Endothelial cell of umbilical vein (primary cell): ENCODE data around the gene AK8. TPM values are rescaled to one million over a fixed set of nuclear protein-coding genes. Genes with fewer than 3 reads are reported as not detected.

Experiments used
- BruUV-seq: library from RNA; stranded (reverse); fragments of 400-500 nt; replicated peaks from 2 replicates; lab custom pipeline; 2021; lab: Mats Ljungman, UMichigan
- CTCF ChIA-PET: fragments of 300-600, 350-600 bp; sonication (Branson Sonifier 250); formaldehyde crosslinking; loops from one replicate; lab custom pipeline; 2021; ENCODE audit warnings: antibody characterized with exemption, inconsistent platforms; lab: Charles Lee
- POLR2A ChIA-PET: fragments of 300-600, 350-600 bp; sonication (Branson Sonifier 250); formaldehyde crosslinking; loops from one replicate; lab custom pipeline; 2021; ENCODE audit warnings: antibody characterized with exemption, inconsistent platforms; lab: Charles Lee
- DNase-seq: peaks from one replicate; pipeline ENCODE4 v3.0.0-alpha.2; 2011; ENCODE audit warnings: low read depth, low spot score
- FAIRE-seq: peaks from 2 replicates; lab custom pipeline; 2011; peaks lifted over from hg19 to GRCh38; lab: Jason Lieb, UNC
- H2AFZ ChIP-seq: 2 replicates; pipeline ENCODE4 v1.6.0; 2012; ENCODE audit warnings: low read depth, low read length, control low read depth, inconsistent platforms
- H3K27ac ChIP-seq: 2 replicates; pipeline ENCODE4 v1.5.1; 2011; ENCODE audit warnings: low read depth, mild to moderate bottlenecking, control low read depth, low read length, moderate library complexity; ENCODE audit not compliant: insufficient read depth
- H3K27me3 ChIP-seq, 2 experiments: 2 replicates each; pipeline versions ENCODE4 v1.6.0 to v1.6.1; 2011; ENCODE audit warnings: low read length in 2 of 2, mixed read lengths in 1 of 2; ENCODE audit not compliant: control insufficient read depth in 2 of 2, insufficient read depth in 2 of 2
- H3K36me3 ChIP-seq, 2 experiments: 2 replicates in 1 of 2; 3 replicates in 1 of 2; pipeline ENCODE4 v1.5.1; 2011; ENCODE audit warnings: low read length in 2 of 2, mild to moderate bottlenecking in 1 of 2, moderate library complexity in 1 of 2; ENCODE audit not compliant: control insufficient read depth in 2 of 2, insufficient read depth in 2 of 2; ENCODE audit errors: extremely low read depth in 1 of 2
- H3K4me1 ChIP-seq: 3 replicates; pipeline ENCODE4 v1.5.1; 2011; ENCODE audit warnings: mild to moderate bottlenecking, low read length; ENCODE audit not compliant: control insufficient read depth, insufficient read depth; ENCODE audit errors: extremely low read depth
- H3K4me2 ChIP-seq: 2 replicates; pipeline ENCODE4 v1.6.1; 2011; ENCODE audit warnings: low read length, control low read depth, mixed read lengths; ENCODE audit not compliant: insufficient read depth
- H3K4me3 ChIP-seq, 3 experiments: fragments of 200-600 bp in 1 of 3; sonication (generic), shearing (Covaris generic) in 1 of 3; replicated peaks in 1 of 3; 2 replicates each; pipeline ENCODE4 v1.5.1; 2011 to 2016; ENCODE audit warnings: control low read depth in 3 of 3, low read length in 3 of 3, mild to moderate bottlenecking in 2 of 3, inconsistent platforms in 1 of 3, low read depth in 1 of 3, moderate library complexity in 1 of 3; ENCODE audit not compliant: insufficient read depth in 1 of 3
- H3K79me2 ChIP-seq: 2 replicates; pipeline ENCODE4 v1.6.0; 2012; ENCODE audit warnings: low read length, inconsistent platforms; ENCODE audit not compliant: control insufficient read depth, insufficient read depth
- H3K9ac ChIP-seq: replicated peaks from 2 replicates; pipeline ENCODE3; 2011; ENCODE audit warnings: low read length, control low read depth; ENCODE audit not compliant: insufficient read depth; ENCODE audit errors: extremely low read depth
- H3K9me1 ChIP-seq: replicated peaks from 3 replicates; pipeline ENCODE4 v1.6.0; 2011; ENCODE audit warnings: mild to moderate bottlenecking, low read length; ENCODE audit not compliant: control insufficient read depth, insufficient read depth; ENCODE audit errors: extremely low read depth
- H3K9me3 ChIP-seq: replicated peaks from 2 replicates; pipeline ENCODE4 v1.5.1; 2012; ENCODE audit warnings: low read length, inconsistent platforms; ENCODE audit not compliant: control insufficient read depth, insufficient read depth
- H4K20me1 ChIP-seq: replicated peaks from 2 replicates; pipeline ENCODE3; 2011; ENCODE audit warnings: mild to moderate bottlenecking, low read length; ENCODE audit not compliant: control insufficient read depth, insufficient read depth; ENCODE audit errors: extremely low read depth
- CTCF ChIP-seq, 2 donors: IDR thresholded peaks; 1 replicate in 1 of 2; 2 replicates in 1 of 2; pipeline ENCODE4 v1.5.1; 2011; ENCODE audit warnings: low read length in 2 of 2, mild to moderate bottlenecking in 2 of 2, moderate library complexity in 2 of 2, control low read depth in 1 of 2, inconsistent platforms in 1 of 2, low read depth in 1 of 2; ENCODE audit not compliant: insufficient read depth in 1 of 2; ENCODE audit errors: extremely low read depth in 1 of 2
- EZH2 ChIP-seq: IDR thresholded peaks from 2 replicates; pipeline ENCODE4 v1.6.1; 2012; ENCODE audit warnings: borderline replicate concordance, low read depth, mild to moderate bottlenecking, moderate library complexity, low read length, inconsistent platforms; ENCODE audit not compliant: severe bottlenecking
- FOS ChIP-seq: IDR thresholded peaks from 2 replicates; pipeline ENCODE4 v1.6.1; 2011; ENCODE audit warnings: mild to moderate bottlenecking, low read length, moderate library complexity, borderline replicate concordance; ENCODE audit not compliant: insufficient read depth
- GATA2 ChIP-seq: IDR thresholded peaks from 2 replicates; pipeline ENCODE4 v1.7.0; 2011; ENCODE audit warnings: low read depth, mild to moderate bottlenecking, moderate library complexity, mixed read lengths, low read length; ENCODE audit not compliant: insufficient read length, insufficient read depth
- JUN ChIP-seq: IDR thresholded peaks from 2 replicates; pipeline ENCODE4 v1.6.1; 2011; ENCODE audit warnings: borderline replicate concordance, low read depth; ENCODE audit not compliant: insufficient read length, insufficient read depth
- MYC ChIP-seq: IDR thresholded peaks from one replicate; pipeline ENCODE4 v1.6.1; 2011; ENCODE audit warnings: mild to moderate bottlenecking, low read depth, low read length
- POLR2A ChIP-seq: IDR thresholded peaks from 2 replicates; pipeline ENCODE4 v1.6.1; 2012; ENCODE audit warnings: low read depth, mild to moderate bottlenecking, control low read depth, low read length
- POLR2AphosphoS5 ChIP-seq: IDR thresholded peaks from 2 replicates; pipeline ENCODE4 v1.6.1; 2012; ENCODE audit warnings: low read depth, mild to moderate bottlenecking, control low read depth, low read length, moderate library complexity; ENCODE audit not compliant: insufficient read depth
- dilution Hi-C: fragments of 300-500 bp; cut with MboI; formaldehyde crosslinking; loops from one replicate; pipeline ENCODE4 v1.15.0; 2019; ENCODE audit warnings: low sequenced_read_pairs; ENCODE audit not compliant: extremely low pct_ligation_motif_present
- intact Hi-C: fragments of 100-400 bp; cut with micrococcal nuclease; formaldehyde crosslinking; loops from one replicate; pipeline ENCODE4 v1.10.0; 2022
- polyA plus RNA-seq, 4 experiments: library from polyadenylated mRNA; depleted of rRNA in 3 of 4; stranded (reverse) in 3 of 4; unstranded in 1 of 4; fragments of >200 nt; gene quantifications; 2 replicates each; pipeline versions ENCODE4 v1.2.1 to v1.2.3, GENCODE V29; 2011 to 2012; ENCODE audit warnings: missing spikeins in 1 of 4
- total RNA-seq: library from RNA; stranded (reverse); gene quantifications from 2 replicates; pipeline ENCODE4 v1.2.3, GENCODE V29; 2021
- TF ChIP-seq, protein P1 (sequence below): IDR thresholded peaks from 2 replicates; pipeline ENCODE4 v1.6.1; 2011; ENCODE audit not compliant: insufficient read depth, insufficient read length

Gene AK8
- total and polyA plus RNA-seq, 2 donors (not counting 3 experiments of a cell fraction or from before 2014, with no cell fraction given) = 0.06 TPM; not detected in 1

DNA sequence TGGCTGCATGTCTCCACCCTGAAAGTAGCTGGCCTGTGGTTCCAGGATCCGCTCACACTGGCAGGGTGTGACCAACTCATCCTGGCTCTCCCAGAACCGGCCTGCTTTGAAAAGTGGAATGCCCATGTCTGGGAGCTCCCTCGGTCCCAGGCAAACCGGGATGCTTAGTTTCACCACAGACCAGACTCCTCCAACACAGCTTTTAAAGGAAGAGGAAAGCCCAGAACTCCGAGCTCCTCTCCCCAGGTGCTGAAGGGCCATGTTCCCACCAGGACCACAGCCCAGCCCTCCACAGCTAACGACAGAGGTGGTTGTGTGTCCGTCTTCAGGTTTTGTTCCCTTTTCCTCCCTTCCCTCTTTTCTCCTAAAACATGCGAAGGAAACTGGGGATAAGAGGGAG is 169.8 kb downstream of the AK8 start:
- POLR2A ChIA-PET = no interaction called here
- no peaks in the 10 kb centered on the region for H3K9me1 ChIP-seq
- no peaks in the 10 kb centered on the region for H3K4me1 ChIP-seq
- dilution Hi-C loops (no loop called here), intact Hi-C loops (no loop called here)
- no peaks in the 10 kb centered on the region for H3K9me3 ChIP-seq
- no peak overlapping the region for H3K27ac ChIP-seq
- CTCF ChIA-PET = interaction anchor here (0.6 kb wide), 1 partner anchor 8 kb away, joined by 5 read pairs; no protein-coding TSS in a partner anchor
- TF ChIP-seq CTCF (IDR thresholded peaks at IDR 0.05; ENCODE audit: extremely low read depth in 1 of 2, insufficient read depth in 1 of 2, low read depth in 1 of 2, low read length in 2 of 2) (no peak), FOS (no peak), JUN (no peak), MYC (no peak), POLR2A (no peak), POLR2AphosphoS5 (no peak), EZH2 (no peak), GATA2 (no peak)
- TF ChIP-seq, protein P1, sequence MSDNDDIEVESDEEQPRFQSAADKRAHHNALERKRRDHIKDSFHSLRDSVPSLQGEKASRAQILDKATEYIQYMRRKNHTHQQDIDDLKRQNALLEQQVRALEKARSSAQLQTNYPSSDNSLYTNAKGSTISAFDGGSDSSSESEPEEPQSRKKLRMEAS = no peak
- no peaks in the 10 kb centered on the region for H3K79me2 ChIP-seq
- no peak for FAIRE-seq
- H3K4me3 ChIP-seq = no peak overlapping the region
- H3K9ac ChIP-seq = no peak overlapping the region
- no peak for DNase-seq
- H3K27me3 ChIP-seq = peaks cover 4% of the 10 kb centered on the region in 2 experiments
- H3K36me3 ChIP-seq = no peaks in the 10 kb centered on the region
- no TSS peak for BruUV-seq
- no peak overlapping the region for H3K4me2 ChIP-seq
- no peak overlapping the region for H2AFZ ChIP-seq
- H4K20me1 ChIP-seq = no peaks in the 10 kb centered on the region
